CD14-positive monocyte (primary cell): ENCODE measurements around the gene CKAP4. TPM values are rescaled to one million over a fixed set of nuclear protein-coding genes. Genes with fewer than 3 reads are reported as not detected.

Source experiments
- DNase-seq, 3 donors: peaks; one replicate each; pipeline ENCODE4 v3.0.0-alpha.2; 2011 to 2022
- H2AFZ ChIP-seq: 2 replicates; pipeline ENCODE4 v1.6.0; 2012; ENCODE audit warnings: mild to moderate bottlenecking, low read depth, low read length, inconsistent platforms; ENCODE audit not compliant: insufficient read depth, poor library complexity, severe bottlenecking
- H3K27ac ChIP-seq, 2 donors: 1 replicate in 1 of 2; 2 replicates in 1 of 2; pipeline ENCODE4 v1.5.1; 2012 to 2013; ENCODE audit warnings: low read length in 2 of 2, control low read depth in 1 of 2, inconsistent platforms in 1 of 2, low read depth in 1 of 2, mild to moderate bottlenecking in 1 of 2
- H3K27me3 ChIP-seq, 2 donors: one replicate each; pipeline versions ENCODE4 v1.6.0 to v1.6.1; 2011 to 2013; ENCODE audit warnings: low read length in 2 of 2; ENCODE audit not compliant: control insufficient read depth in 2 of 2, insufficient read depth in 2 of 2
- H3K36me3 ChIP-seq, 2 donors: replicated peaks in 1 of 2; 1 replicate in 1 of 2; 2 replicates in 1 of 2; pipeline versions ENCODE4 v1.5.1 to v1.6.1; 2012 to 2013; ENCODE audit warnings: low read length in 2 of 2, control low read depth in 1 of 2, inconsistent platforms in 1 of 2, mild to moderate bottlenecking in 1 of 2; ENCODE audit not compliant: insufficient read depth in 2 of 2, control insufficient read depth in 1 of 2
- H3K4me1 ChIP-seq, 2 donors: 1 replicate in 1 of 2; 2 replicates in 1 of 2; pipeline versions ENCODE4 v1.5.1 to v1.6.1; 2012 to 2013; ENCODE audit warnings: low read length in 2 of 2, control low read depth in 1 of 2, inconsistent platforms in 1 of 2, mild to moderate bottlenecking in 1 of 2, moderate library complexity in 1 of 2; ENCODE audit not compliant: insufficient read depth in 2 of 2, control insufficient read depth in 1 of 2
- H3K4me2 ChIP-seq: replicated peaks from 2 replicates; pipeline ENCODE3; 2012; ENCODE audit warnings: low read length, moderate library complexity, mild to moderate bottlenecking; ENCODE audit not compliant: poor library complexity, severe bottlenecking; ENCODE audit errors: extremely low read depth
- H3K4me3 ChIP-seq, 3 experiments: fragments of 200-600 bp in 1 of 3; sonication (generic) in 1 of 3; replicated peaks in 1 of 3; 1 replicate in 2 of 3; 2 replicates in 1 of 3; pipeline ENCODE4 v1.5.1; 2011 to 2013; ENCODE audit warnings: low read length in 3 of 3, mild to moderate bottlenecking in 3 of 3, control low read depth in 2 of 3, low read depth in 2 of 3, inconsistent platforms in 1 of 3, moderate library complexity in 1 of 3
- H3K79me2 ChIP-seq: 2 replicates; pipeline ENCODE4 v1.6.0; 2012; ENCODE audit warnings: mild to moderate bottlenecking, control low read depth, inconsistent platforms, low read length, moderate library complexity; ENCODE audit not compliant: insufficient read depth
- H3K9ac ChIP-seq: 2 replicates; pipeline ENCODE4 v1.6.0; 2017; ENCODE audit warnings: low read length, mild to moderate bottlenecking; ENCODE audit not compliant: insufficient read depth, poor library complexity, severe bottlenecking
- H3K9me3 ChIP-seq, 2 donors: replicated peaks in 1 of 2; 1 replicate in 1 of 2; 2 replicates in 1 of 2; pipeline versions ENCODE4 v1.5.1 to v1.6.1; 2012 to 2013; ENCODE audit warnings: low read length in 2 of 2, control low read depth in 1 of 2; ENCODE audit not compliant: control insufficient read depth in 1 of 2, insufficient read depth in 1 of 2
- H4K20me1 ChIP-seq: 2 replicates; pipeline ENCODE4 v1.6.0; 2012; ENCODE audit warnings: mild to moderate bottlenecking, low read length, control low read depth, moderate library complexity; ENCODE audit not compliant: insufficient read depth
- H3K27ac Mint-ChIP-seq, 7 donors: one replicate each; pipeline ENCODE4 v1.8.0; 2020; ENCODE audit warnings: mild to moderate bottlenecking in 7 of 7, mixed read lengths in 7 of 7, moderate library complexity in 6 of 7, inconsistent platforms in 2 of 7
- H3K27me3 Mint-ChIP-seq, 3 donors: one replicate each; pipeline ENCODE4 v1.8.0; 2021 to 2022; ENCODE audit warnings: low read depth in 3 of 3, mild to moderate bottlenecking in 3 of 3, mixed read lengths in 3 of 3, moderate library complexity in 3 of 3, inconsistent platforms in 1 of 3
- H3K36me3 Mint-ChIP-seq, 2 donors: one replicate each; pipeline ENCODE4 v1.8.0; 2020; ENCODE audit warnings: mixed read lengths in 2 of 2, inconsistent platforms in 1 of 2, mild to moderate bottlenecking in 1 of 2
- H3K4me1 Mint-ChIP-seq: one replicate; pipeline ENCODE4 v1.8.0; 2020; ENCODE audit warnings: mild to moderate bottlenecking, mixed read lengths
- H3K4me3 Mint-ChIP-seq, 2 donors: one replicate each; pipeline ENCODE4 v1.8.0; 2020; ENCODE audit warnings: mild to moderate bottlenecking in 2 of 2, mixed read lengths in 2 of 2, moderate library complexity in 1 of 2
- H3K9me3 Mint-ChIP-seq, 7 donors: one replicate each; pipeline ENCODE4 v1.8.0; 2020 to 2022; ENCODE audit warnings: mixed read lengths in 7 of 7, mild to moderate bottlenecking in 6 of 7, moderate library complexity in 6 of 7, inconsistent platforms in 2 of 7
- WGBS: methylation state at CpG from one replicate; pipeline ENCODE4 v1.1.5; 2013; ENCODE audit warnings: missing lambda C conversion rate; ENCODE audit not compliant: insufficient coverage; 5-methylcytosine and 5-hydroxymethylcytosine counted together
- intact Hi-C, 2 donors: fragments of 100-400 bp; cut with micrococcal nuclease; formaldehyde crosslinking; loops; one replicate each; pipeline versions ENCODE4 v1.15.0 to v1.15.1; 2023
- polyA plus RNA-seq, 3 donors: library from polyadenylated mRNA; depleted of rRNA in 1 of 3; unstranded in 2 of 3; stranded (reverse) in 1 of 3; fragments of 300-500 nt in 2 of 3; fragments of >200 nt in 1 of 3; fragmentation: Illumina TruSeq in 2 of 3; gene quantifications; 1 replicate in 2 of 3; 2 replicates in 1 of 3; pipeline ENCODE4 v1.2.3, GENCODE V29; 2012 to 2021
- TF ChIP-seq, protein P1 (sequence below): fragments of 200-600 bp; IDR thresholded peaks from one replicate; pipeline ENCODE4 v1.8.0; 2022; ENCODE audit warnings: antibody characterized with exemption, mild to moderate bottlenecking

Gene CKAP4
- polyA plus RNA-seq, 3 donors, result 46.9 to 59.4 (median 55.9) TPM

GRCh38 chr12:106256524-106256923 is 8.7 kb upstream of the CKAP4 start:
- H3K4me1 ChIP-seq, result peaks cover 9 to 17% of the 10 kb centered on the region in 2 donors
- Mint-ChIP-seq H3K27me3 (peaks cover 0 to 3% (median 0%) of the 10 kb centered on the region in 3 donors), H3K36me3 (peaks cover 3 to 4% of the 10 kb centered on the region in 2 donors), H3K4me3 (no peak overlapping the region), H3K9me3 (peaks cover 0 to 6% (median 0%) of the 10 kb centered on the region in 7 donors), H3K27ac (no peak overlapping the region), H3K4me1 (peaks cover 15% of the 10 kb centered on the region)
- no peaks in the 10 kb centered on the region for H4K20me1 ChIP-seq
- H3K36me3 ChIP-seq, result no peaks in the 10 kb centered on the region
- no peak overlapping the region for H3K4me2 ChIP-seq
- H3K79me2 ChIP-seq, result no peaks in the 10 kb centered on the region
- no peak overlapping the region for H2AFZ ChIP-seq
- H3K9me3 ChIP-seq, result no peaks in the 10 kb centered on the region
- H3K4me3 ChIP-seq, result no peak overlapping the region
- DNase-seq, result no peak
- no peak overlapping the region for H3K9ac ChIP-seq
- no peaks in the 10 kb centered on the region for H3K27me3 ChIP-seq
- no peak overlapping the region for H3K27ac ChIP-seq
- TF ChIP-seq, protein P1, sequence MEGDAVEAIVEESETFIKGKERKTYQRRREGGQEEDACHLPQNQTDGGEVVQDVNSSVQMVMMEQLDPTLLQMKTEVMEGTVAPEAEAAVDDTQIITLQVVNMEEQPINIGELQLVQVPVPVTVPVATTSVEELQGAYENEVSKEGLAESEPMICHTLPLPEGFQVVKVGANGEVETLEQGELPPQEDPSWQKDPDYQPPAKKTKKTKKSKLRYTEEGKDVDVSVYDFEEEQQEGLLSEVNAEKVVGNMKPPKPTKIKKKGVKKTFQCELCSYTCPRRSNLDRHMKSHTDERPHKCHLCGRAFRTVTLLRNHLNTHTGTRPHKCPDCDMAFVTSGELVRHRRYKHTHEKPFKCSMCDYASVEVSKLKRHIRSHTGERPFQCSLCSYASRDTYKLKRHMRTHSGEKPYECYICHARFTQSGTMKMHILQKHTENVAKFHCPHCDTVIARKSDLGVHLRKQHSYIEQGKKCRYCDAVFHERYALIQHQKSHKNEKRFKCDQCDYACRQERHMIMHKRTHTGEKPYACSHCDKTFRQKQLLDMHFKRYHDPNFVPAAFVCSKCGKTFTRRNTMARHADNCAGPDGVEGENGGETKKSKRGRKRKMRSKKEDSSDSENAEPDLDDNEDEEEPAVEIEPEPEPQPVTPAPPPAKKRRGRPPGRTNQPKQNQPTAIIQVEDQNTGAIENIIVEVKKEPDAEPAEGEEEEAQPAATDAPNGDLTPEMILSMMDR, result no peak
- intact Hi-C loops, result no loop called here

GRCh38 chr12:106255952-106256351 is 8.1 kb upstream of the CKAP4 start:
- intact Hi-C loops, result no loop called here
- no peaks in the 10 kb centered on the region for H4K20me1 ChIP-seq
- no peak overlapping the region for H3K4me3 ChIP-seq
- no peak overlapping the region for H3K27ac ChIP-seq
- H3K9ac ChIP-seq, result no peak overlapping the region
- TF ChIP-seq, protein P1, result no peak
- H3K9me3 Mint-ChIP-seq, result peaks cover 0 to 6% (median 0%) of the 10 kb centered on the region in 7 donors
- no peaks in the 10 kb centered on the region for H3K27me3 ChIP-seq
- H3K4me2 ChIP-seq, result no peak overlapping the region
- H3K4me1 Mint-ChIP-seq, result peaks cover 21% of the 10 kb centered on the region
- H3K4me1 ChIP-seq, result peaks cover 14 to 23% of the 10 kb centered on the region in 2 donors
- no peaks in the 10 kb centered on the region for H3K79me2 ChIP-seq
- no peak overlapping the region for H2AFZ ChIP-seq
- no peak for DNase-seq
- no peak overlapping the region for H3K4me3 Mint-ChIP-seq
- peaks cover 3 to 4% of the 10 kb centered on the region in 2 donors for H3K36me3 Mint-ChIP-seq
- no peak overlapping the region for H3K27ac Mint-ChIP-seq
- no peaks in the 10 kb centered on the region for H3K9me3 ChIP-seq
- WGBS, result 100% methylated on average over 1 of the region's 5 CpGs
- peaks cover 0 to 3% (median 0%) of the 10 kb centered on the region in 3 donors for H3K27me3 Mint-ChIP-seq
- no peaks in the 10 kb centered on the region for H3K36me3 ChIP-seq
